Muscle of leg (tissue), 11 donors: Measurements from ENCODE around the gene MTUS2. TPM values are rescaled to one million over a fixed set of nuclear protein-coding genes. Genes with fewer than 3 reads are reported as not detected.

Experiments
- DNase-seq: peaks from one replicate; pipeline ENCODE4 v3.0.0; 2013
- H3K27ac ChIP-seq: one replicate; pipeline ENCODE4 v1.5.1; 2013; ENCODE audit warnings: mild to moderate bottlenecking, low read length, control low read depth
- H3K27me3 ChIP-seq: one replicate; pipeline ENCODE4 v1.6.1; 2013; ENCODE audit warnings: low read length; ENCODE audit not compliant: control insufficient read depth, insufficient read depth
- H3K36me3 ChIP-seq: one replicate; pipeline ENCODE4 v1.6.1; 2013; ENCODE audit warnings: low read length; ENCODE audit not compliant: control insufficient read depth, insufficient read depth
- H3K4me1 ChIP-seq: one replicate; pipeline ENCODE4 v1.6.1; 2013; ENCODE audit warnings: low read length; ENCODE audit not compliant: control insufficient read depth, insufficient read depth
- H3K4me3 ChIP-seq: one replicate; pipeline ENCODE4 v1.5.1; 2013; ENCODE audit warnings: low read length, control low read depth
- H3K9me3 ChIP-seq: replicated peaks from 2 replicates; pipeline ENCODE4 v1.6.1; 2013; ENCODE audit warnings: low read depth, low read length; ENCODE audit not compliant: control insufficient read depth
- WGBS: methylation state at CpG from one replicate; pipeline ENCODE4 v1.1.5; 2013; ENCODE audit warnings: missing lambda C conversion rate; ENCODE audit not compliant: insufficient coverage; 5-methylcytosine and 5-hydroxymethylcytosine counted together
- polyA plus RNA-seq, 8 donors: library from polyadenylated mRNA; unstranded; fragments of 120-200 nt; gene quantifications; one replicate each; pipeline versions ENCODE4 v1.2.1 to v1.2.3, GENCODE V29; 2013; ENCODE audit warnings: inconsistent platforms in 1 of 8, low replicate concordance in 1 of 8; ENCODE audit not compliant: insufficient read length in 8 of 8, insufficient read depth in 1 of 8
- total RNA-seq: library from RNA; stranded (reverse); fragments of 120-200 nt; gene quantifications from one replicate; pipeline ENCODE4 v1.2.4, GENCODE V29; 2013

Gene MTUS2
- total and polyA plus RNA-seq, 9 donors, result 11.3 to 29.5 (median 21.7) TPM

DNA sequence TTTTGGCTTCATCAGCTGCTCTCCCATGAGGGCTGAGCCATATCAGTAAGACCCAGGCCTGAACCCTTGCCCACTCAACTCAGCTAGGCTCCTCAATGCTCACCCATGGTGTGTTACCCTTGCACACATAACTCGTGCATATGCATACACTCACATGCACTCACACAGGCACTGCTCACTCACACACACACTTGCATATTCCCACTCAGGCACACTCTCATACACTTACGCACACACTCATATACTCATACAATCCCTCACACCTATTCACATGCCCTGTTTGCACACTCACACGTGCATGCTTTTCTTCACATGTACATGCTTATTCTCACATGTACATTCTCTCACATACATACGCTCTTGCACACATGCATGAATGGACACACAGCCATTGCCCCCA, 681.5 kb downstream of the MTUS2 start:
- Histone ChIP-seq H3K36me3 (peaks cover 14% of the 10 kb centered on the region), H3K4me3 (no peak overlapping the region), H3K9me3 (no peaks in the 10 kb centered on the region), H3K27me3 (peaks cover 8% of the 10 kb centered on the region), H3K27ac (no peak overlapping the region), H3K4me1 (peaks cover 60% of the 10 kb centered on the region)
- WGBS, result 88% methylated on average over 4 of the region's 4 CpGs
- DNase-seq, result no peak

DNA sequence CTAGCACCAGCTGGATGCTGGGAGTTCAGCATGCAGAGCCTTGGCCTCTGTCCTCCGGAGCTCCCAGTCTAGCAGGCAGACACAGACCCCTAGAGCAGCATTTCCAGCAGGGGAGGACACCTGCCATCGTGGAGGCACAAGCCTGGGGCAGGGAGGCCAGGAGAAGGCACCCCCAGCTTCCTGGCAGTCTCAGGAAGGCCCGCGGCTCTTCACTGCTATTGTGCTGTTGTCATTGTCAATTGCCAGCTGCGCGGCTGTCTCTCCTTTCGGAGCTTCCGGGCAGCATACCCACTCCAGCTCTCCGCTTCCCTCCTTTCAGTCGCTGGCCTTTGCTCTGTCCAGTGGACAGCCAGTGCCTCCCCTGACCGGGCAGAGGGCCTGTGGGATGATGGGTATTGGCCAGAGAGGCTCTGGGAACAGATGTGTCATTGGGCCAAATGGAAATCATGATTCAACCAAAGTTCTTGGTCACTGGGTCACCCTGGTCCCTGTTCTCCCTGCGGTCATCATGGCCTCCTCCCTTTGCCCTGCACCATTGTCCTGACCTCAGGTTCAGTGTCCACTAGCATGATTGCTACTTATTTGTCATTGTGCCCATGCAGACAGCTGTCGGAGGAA, 682.4 kb downstream of the MTUS2 start:
- Histone ChIP-seq H3K4me1 (peaks cover 60% of the 10 kb centered on the region), H3K4me3 (no peak overlapping the region)

GRCh38 chr13:29503041-29503837, 683.1 kb downstream of the MTUS2 start:
- peaks cover 61% of the 10 kb centered on the region for H3K4me1 ChIP-seq
- peaks cover 9% of the 10 kb centered on the region for H3K27me3 ChIP-seq
- 42% methylated on average over 20 of the region's 32 CpGs for WGBS
- DNase-seq, result no peak
- no peak overlapping the region for H3K4me3 ChIP-seq
- no peaks in the 10 kb centered on the region for H3K9me3 ChIP-seq
- H3K36me3 ChIP-seq, result peaks cover 14% of the 10 kb centered on the region
- no peak overlapping the region for H3K27ac ChIP-seq

More for the DNA sequence above, 682.4 kb downstream of the MTUS2 start:
- 78% methylated on average over 10 of the region's 13 CpGs for WGBS
- peaks cover 9% of the 10 kb centered on the region for H3K27me3 ChIP-seq
- no peaks in the 10 kb centered on the region for H3K9me3 ChIP-seq
- peaks cover 14% of the 10 kb centered on the region for H3K36me3 ChIP-seq
- no peak overlapping the region for H3K27ac ChIP-seq
- no peak for DNase-seq

- Histone ChIP-seq H3K9me3 (no peaks in the 10 kb centered on the region), H3K4me1 (peaks cover 59% of the 10 kb centered on the region), H3K4me3 (no peak overlapping the region), H3K27me3 (peaks cover 9% of the 10 kb centered on the region), H3K27ac (no peak overlapping the region), H3K36me3 (peaks cover 12% of the 10 kb centered on the region)
- no peak for DNase-seq
- WGBS, result 98% methylated on average over 12 of the region's 15 CpGs
These were observed 684.6 kb downstream of the MTUS2 start for GRCh38 chr13:29504691-29505090.

- peaks cover 7% of the 10 kb centered on the region for H3K27me3 ChIP-seq
These were observed 685.4 kb downstream of the MTUS2 start for GRCh38 chr13:29505511-29505910.

GRCh38 chr13:29505950-29506349, 685.8 kb downstream of the MTUS2 start:
- Histone ChIP-seq H3K36me3 (peaks cover 12% of the 10 kb centered on the region), H3K4me1 (peaks cover 60% of the 10 kb centered on the region), H3K9me3 (no peaks in the 10 kb centered on the region), H3K27ac (no peak overlapping the region), H3K27me3 (peaks cover 7% of the 10 kb centered on the region), H3K4me3 (no peak overlapping the region)
- no peak for DNase-seq
- 68% methylated on average over 5 of the region's 10 CpGs for WGBS

More at GRCh38 chr13:29505511-29505910, 685.4 kb downstream of the MTUS2 start:
- Histone ChIP-seq H3K4me1 (peaks cover 58% of the 10 kb centered on the region), H3K4me3 (no peak overlapping the region), H3K9me3 (no peaks in the 10 kb centered on the region), H3K36me3 (peaks cover 12% of the 10 kb centered on the region), H3K27ac (no peak overlapping the region)
- no peak for DNase-seq
- 80% methylated on average over 10 of the region's 17 CpGs for WGBS

- Histone ChIP-seq H3K4me1 (peaks cover 65% of the 10 kb centered on the region), H3K27me3 (peaks cover 7% of the 10 kb centered on the region), H3K36me3 (peaks cover 6% of the 10 kb centered on the region), H3K27ac (peak overlapping the region; percentile 65), H3K9me3 (no peaks in the 10 kb centered on the region), H3K4me3 (no peak overlapping the region)
- 39% methylated on average over 13 of the region's 14 CpGs for WGBS
- peak; percentile 86 for DNase-seq
These were observed 687.2 kb downstream of the MTUS2 start for GRCh38 chr13:29507356-29507755.

- WGBS, result 20% methylated on average over 15 of the region's 16 CpGs
These were observed 688.2 kb downstream of the MTUS2 start for GRCh38 chr13:29508130-29508875.

DNA sequence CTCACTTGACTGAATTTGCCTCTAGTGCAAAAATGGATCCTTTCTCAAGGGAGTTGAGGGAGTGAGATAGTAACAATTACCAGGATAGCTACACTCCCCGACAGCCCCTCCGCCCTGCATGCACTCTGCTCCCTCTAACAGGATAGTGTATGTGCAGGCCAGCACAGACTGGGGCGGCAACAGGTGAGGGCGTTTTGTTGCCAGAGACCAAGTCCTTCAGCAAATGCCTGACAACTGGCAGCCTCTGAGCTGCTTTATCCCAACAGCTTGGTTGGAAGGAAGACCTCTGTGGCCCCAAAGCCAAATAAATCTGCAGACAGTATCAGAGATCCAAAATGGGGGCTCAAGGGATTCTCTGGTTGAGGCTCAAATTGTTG, 688.7 kb downstream of the MTUS2 start:
- 68% methylated on average over 2 of the region's 4 CpGs for WGBS
- H3K9me3 ChIP-seq, result no peaks in the 10 kb centered on the region
- DNase-seq, result peak; percentile 51
- H3K4me1 ChIP-seq, result peaks cover 71% of the 10 kb centered on the region
- H3K4me3 ChIP-seq, result no peak overlapping the region
- H3K27ac ChIP-seq, result peak overlapping the region; percentile 7
- H3K27me3 ChIP-seq, result peaks cover 4% of the 10 kb centered on the region
- H3K36me3 ChIP-seq, result peaks cover 9% of the 10 kb centered on the region

More at GRCh38 chr13:29508130-29508875, 688.2 kb downstream of the MTUS2 start:
- Histone ChIP-seq H3K4me1 (peaks cover 65% of the 10 kb centered on the region), H3K27ac (peak overlapping the region; percentile 65), H3K27me3 (peaks cover 4% of the 10 kb centered on the region), H3K4me3 (no peak overlapping the region), H3K9me3 (no peaks in the 10 kb centered on the region), H3K36me3 (peaks cover 6% of the 10 kb centered on the region)
- peak; percentile 92 for DNase-seq
